IPS-20b (cell line): ENCODE results near the gene ZNF532.

Source experiments
- H3K27ac ChIP-seq: one replicate; pipeline ENCODE4 v1.5.1; 2013; ENCODE audit warnings: low read length
- H3K27me3 ChIP-seq: 2 replicates; pipeline ENCODE4 v1.6.1; 2013; ENCODE audit warnings: mild to moderate bottlenecking, low read length, inconsistent platforms; ENCODE audit not compliant: insufficient read depth
- H3K36me3 ChIP-seq: 2 replicates; pipeline ENCODE4 v1.6.1; 2013; ENCODE audit warnings: low read depth, mild to moderate bottlenecking, inconsistent platforms, low read length, moderate library complexity; ENCODE audit not compliant: insufficient read depth
- H3K4me1 ChIP-seq: 2 replicates; pipeline ENCODE4 v1.6.1; 2013; ENCODE audit warnings: mild to moderate bottlenecking, control low read depth, inconsistent platforms, low read length, moderate library complexity; ENCODE audit not compliant: insufficient read depth
- H3K4me3 ChIP-seq: 2 replicates; pipeline ENCODE4 v1.5.1; 2013; ENCODE audit warnings: mild to moderate bottlenecking, low read length, inconsistent platforms
- H3K9ac ChIP-seq: 2 replicates; pipeline ENCODE4 v1.6.1; 2013; ENCODE audit warnings: low read depth, mild to moderate bottlenecking, inconsistent platforms, low read length, moderate library complexity
- H3K9me3 ChIP-seq: 2 replicates; pipeline ENCODE4 v1.6.1; 2013; ENCODE audit warnings: mild to moderate bottlenecking, low read depth, low read length, inconsistent platforms; ENCODE audit not compliant: insufficient read depth

Gene ZNF532

DNA sequence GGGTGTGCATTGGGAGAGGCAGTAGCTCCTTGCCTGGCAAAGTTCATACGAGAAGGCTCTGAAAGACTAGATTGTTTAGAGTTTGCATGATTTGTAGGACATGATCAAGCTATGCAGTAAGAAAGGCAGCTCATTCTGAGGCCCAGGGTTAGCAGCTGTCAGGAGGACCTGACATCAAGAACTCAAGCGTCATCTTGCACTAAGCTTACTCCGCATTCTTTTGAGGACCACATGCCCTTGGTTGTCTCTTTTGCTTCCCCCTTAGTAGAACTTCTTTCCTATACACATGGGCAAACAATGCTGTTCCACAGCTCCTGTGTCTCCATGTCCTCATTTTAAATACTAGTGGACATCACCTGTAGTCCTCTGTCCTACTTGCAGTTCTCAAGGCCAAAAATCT lies 14.0 kb downstream of the ZNF532 start:
- Histone ChIP-seq H3K4me3 (no peak overlapping the region), H3K4me1 (0 out of 2 replicates have a peak, but pooled peaks cover 3% of the 10 kb centered on the region), H3K9ac (no peak overlapping the region), H3K36me3 (peaks cover 98% of the 10 kb centered on the region), H3K27me3 (no peaks in the 10 kb centered on the region), H3K9me3 (no peaks in the 10 kb centered on the region; the same call in 1 of the 2 replicates), H3K27ac (no peak overlapping the region)

DNA sequence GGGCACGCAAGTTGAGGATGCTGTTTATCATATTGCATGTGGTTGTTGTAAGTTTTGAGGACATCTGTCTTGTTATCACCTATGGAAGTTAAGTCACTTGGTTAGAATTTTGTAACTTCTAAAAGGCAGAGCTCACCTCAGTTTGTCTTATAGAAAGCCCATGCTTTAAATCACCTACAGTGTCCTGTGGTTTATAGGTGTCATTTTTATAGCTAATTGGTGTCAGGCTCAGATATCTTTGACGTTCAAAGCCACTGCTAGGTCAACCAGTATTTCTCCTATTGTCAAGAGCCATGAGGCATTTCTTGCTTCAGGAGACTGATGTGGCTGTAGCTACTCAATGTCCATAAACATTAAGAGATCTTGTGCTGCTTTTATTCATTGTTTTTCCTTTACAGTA lies 16.8 kb downstream of the ZNF532 start:
- Histone ChIP-seq H3K9me3 (no peaks in the 10 kb centered on the region; the same call in 1 of the 2 replicates), H3K36me3 (peaks cover 100% of the 10 kb centered on the region)

GRCh38 chr18:58882044-58882443 lies 17.4 kb downstream of the ZNF532 start:
- H3K27me3 ChIP-seq = no peaks in the 10 kb centered on the region
- peaks cover 100% of the 10 kb centered on the region for H3K36me3 ChIP-seq
- no peaks in the 10 kb centered on the region; the same call in 1 of the 2 replicates for H3K9me3 ChIP-seq
- no peak overlapping the region for H3K4me3 ChIP-seq
- no peak overlapping the region for H3K27ac ChIP-seq
- no peak overlapping the region for H3K9ac ChIP-seq
- 0 out of 2 replicates have a peak, but pooled peaks cover 3% of the 10 kb centered on the region for H3K4me1 ChIP-seq

More for the DNA sequence above, 16.8 kb downstream of the ZNF532 start:
- Histone ChIP-seq H3K4me3 (no peak overlapping the region), H3K4me1 (0 out of 2 replicates have a peak, but pooled peaks cover 3% of the 10 kb centered on the region), H3K27ac (no peak overlapping the region), H3K27me3 (no peaks in the 10 kb centered on the region), H3K9ac (no peak overlapping the region)

DNA sequence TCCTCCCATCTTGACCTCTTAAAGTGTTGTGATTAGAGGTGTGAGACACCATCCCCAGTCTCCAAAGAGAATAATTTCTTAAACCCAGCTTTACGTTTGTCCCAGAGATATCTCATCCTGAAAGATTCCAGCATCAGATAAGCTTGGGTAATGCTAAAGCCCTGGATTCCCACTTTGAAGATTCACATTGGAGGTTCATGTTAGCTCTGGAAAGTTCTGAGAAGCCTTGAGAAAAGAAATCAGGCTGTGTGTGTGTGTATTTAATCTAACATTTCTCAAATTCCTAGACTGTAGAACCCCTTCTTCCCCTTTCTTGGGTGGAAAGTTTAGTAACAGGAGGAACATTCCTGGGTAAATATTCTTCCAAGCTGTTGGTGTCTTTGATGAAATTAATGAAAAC lies 18.0 kb downstream of the ZNF532 start:
- Histone ChIP-seq H3K36me3 (peaks cover 100% of the 10 kb centered on the region), H3K4me3 (no peak overlapping the region), H3K27ac (no peak overlapping the region), H3K4me1 (0 out of 2 replicates have a peak, but pooled peaks cover 3% of the 10 kb centered on the region), H3K9ac (no peak overlapping the region), H3K27me3 (no peaks in the 10 kb centered on the region), H3K9me3 (no peaks in the 10 kb centered on the region)

GRCh38 chr18:58884680-58885079 lies 20.0 kb downstream of the ZNF532 start:
- Histone ChIP-seq H3K4me1 (peaks cover 3% of the 10 kb centered on the region; the same call in 1 of the 2 replicates), H3K4me3 (no peak overlapping the region), H3K9ac (no peak overlapping the region), H3K36me3 (peaks cover 98% of the 10 kb centered on the region), H3K27me3 (no peaks in the 10 kb centered on the region), H3K9me3 (no peaks in the 10 kb centered on the region), H3K27ac (no peak overlapping the region)

GRCh38 chr18:58886431-58886830 lies 21.8 kb downstream of the ZNF532 start:
- Histone ChIP-seq H3K27ac (no peak overlapping the region), H3K4me1 (peaks cover 3% of the 10 kb centered on the region; the same call in 1 of the 2 replicates), H3K36me3 (peaks cover 94% of the 10 kb centered on the region), H3K9me3 (no peaks in the 10 kb centered on the region), H3K4me3 (no peak overlapping the region), H3K27me3 (no peaks in the 10 kb centered on the region), H3K9ac (no peak overlapping the region)

DNA sequence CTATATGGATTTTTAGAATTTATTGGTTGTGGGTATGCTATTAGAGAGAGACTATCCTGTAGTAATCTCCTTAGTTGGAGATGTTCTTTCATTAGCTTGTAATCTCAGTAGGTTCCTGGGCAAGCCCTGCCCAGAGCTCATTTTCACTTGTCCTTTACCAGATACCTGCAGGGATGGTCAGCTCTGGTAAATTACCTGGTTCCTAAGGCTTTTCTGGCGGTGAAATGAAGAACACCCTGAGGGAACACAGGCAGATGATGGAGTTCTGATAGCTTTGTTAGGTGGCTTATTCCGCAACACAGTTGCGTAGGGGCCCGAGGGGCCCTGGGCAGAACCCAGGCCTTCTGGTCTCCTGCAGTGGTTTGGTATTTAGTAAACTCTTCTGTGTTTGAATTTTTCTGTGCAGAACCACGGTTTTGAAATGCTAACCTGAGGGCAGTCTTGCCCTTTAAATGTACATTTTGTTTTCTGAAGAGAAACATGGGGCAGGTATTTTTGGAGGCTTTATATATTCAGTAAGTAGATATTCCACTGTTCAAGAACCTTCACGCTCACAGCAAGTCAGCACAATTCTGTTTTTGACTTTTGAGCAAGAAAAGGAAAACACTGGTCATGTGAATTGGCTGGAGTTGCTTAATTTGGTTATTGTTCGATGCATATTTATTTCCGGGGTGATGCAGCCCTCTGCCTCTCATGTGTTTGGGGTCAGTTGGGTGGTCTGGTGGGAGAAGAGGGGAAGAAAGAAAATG lies 22.4 kb downstream of the ZNF532 start:
- Histone ChIP-seq H3K36me3 (peaks cover 94% of the 10 kb centered on the region), H3K27ac (no peak overlapping the region), H3K9ac (no peak overlapping the region), H3K4me3 (no peak overlapping the region), H3K4me1 (peaks cover 9% of the 10 kb centered on the region; the same call in 1 of the 2 replicates), H3K9me3 (no peaks in the 10 kb centered on the region), H3K27me3 (no peaks in the 10 kb centered on the region)

GRCh38 chr18:58887613-58887963 lies 22.9 kb downstream of the ZNF532 start:
- Histone ChIP-seq H3K9ac (no peak overlapping the region), H3K9me3 (no peaks in the 10 kb centered on the region), H3K4me1 (peaks cover 14% of the 10 kb centered on the region; the same call in 1 of the 2 replicates), H3K27ac (no peak overlapping the region), H3K4me3 (no peak overlapping the region), H3K36me3 (peaks cover 94% of the 10 kb centered on the region), H3K27me3 (no peaks in the 10 kb centered on the region)

DNA sequence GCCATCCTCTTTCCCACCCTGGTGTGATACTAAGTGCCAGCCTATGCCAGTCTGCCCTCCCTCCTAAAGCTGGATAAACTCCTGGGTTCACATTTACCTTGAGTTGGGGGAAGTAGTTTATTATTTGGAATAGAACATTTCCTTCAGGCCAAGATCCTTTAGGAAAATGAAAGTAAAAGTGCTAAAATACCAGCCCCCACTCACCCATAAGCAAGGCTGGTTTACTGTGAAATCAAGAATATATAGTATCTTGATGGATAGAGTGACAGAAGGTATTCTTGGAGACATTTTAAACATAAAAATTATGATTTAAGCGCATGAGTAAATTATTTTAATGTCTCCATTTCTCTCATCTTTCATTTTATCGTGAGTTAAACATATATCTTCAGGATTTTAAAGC lies 27.1 kb downstream of the ZNF532 start:
- Histone ChIP-seq H3K9ac (no peak overlapping the region), H3K4me1 (peaks cover 18% of the 10 kb centered on the region), H3K27ac (no peak overlapping the region), H3K4me3 (no peak overlapping the region), H3K36me3 (peaks cover 90% of the 10 kb centered on the region), H3K9me3 (no peaks in the 10 kb centered on the region), H3K27me3 (no peaks in the 10 kb centered on the region)

GRCh38 chr18:58892488-58892887 lies 27.8 kb downstream of the ZNF532 start:
- Histone ChIP-seq H3K4me1 (peaks cover 22% of the 10 kb centered on the region), H3K27ac (no peak overlapping the region), H3K9me3 (no peaks in the 10 kb centered on the region), H3K36me3 (peaks cover 90% of the 10 kb centered on the region), H3K9ac (no peak overlapping the region), H3K4me3 (no peak overlapping the region), H3K27me3 (no peaks in the 10 kb centered on the region)

DNA sequence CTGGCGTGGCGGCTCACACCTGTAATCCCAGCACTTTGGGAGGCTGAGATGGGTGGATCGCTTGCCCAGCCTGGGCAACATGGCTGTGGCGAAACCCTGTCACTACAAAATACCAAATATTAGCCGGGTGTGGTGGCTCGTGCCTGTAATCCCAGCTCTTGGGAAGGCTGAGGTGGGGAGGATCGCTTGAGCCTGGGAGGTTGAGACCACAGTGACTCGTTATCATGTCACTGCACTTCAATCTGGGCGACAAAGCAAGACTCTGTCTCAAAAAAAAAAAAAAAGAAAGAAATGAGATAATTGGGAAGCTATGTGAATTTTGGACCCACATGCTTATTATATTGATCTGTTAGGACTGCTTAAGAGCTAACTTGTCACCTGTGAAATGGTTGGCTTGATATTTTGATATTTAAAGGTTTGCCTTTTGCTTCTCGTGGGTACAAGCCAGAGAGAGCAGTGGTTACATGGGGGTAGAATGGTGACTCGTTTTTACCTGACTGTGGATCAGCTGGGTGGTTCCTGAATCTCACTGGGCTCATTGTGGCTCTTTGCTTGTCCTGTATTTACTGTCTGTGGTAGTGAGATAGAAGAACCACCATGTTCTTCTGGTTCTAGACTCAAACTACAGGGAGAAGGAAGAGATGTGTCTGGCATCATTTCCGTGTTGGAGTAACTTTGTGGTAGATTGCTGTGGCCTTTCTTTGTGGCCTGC lies 28.9 kb downstream of the ZNF532 start:
- Histone ChIP-seq H3K36me3 (peaks cover 90% of the 10 kb centered on the region), H3K9me3 (no peaks in the 10 kb centered on the region), H3K27me3 (no peaks in the 10 kb centered on the region), H3K4me1 (peaks cover 22% of the 10 kb centered on the region), H3K4me3 (no peak overlapping the region), H3K27ac (no peak overlapping the region), H3K9ac (no peak overlapping the region)

DNA sequence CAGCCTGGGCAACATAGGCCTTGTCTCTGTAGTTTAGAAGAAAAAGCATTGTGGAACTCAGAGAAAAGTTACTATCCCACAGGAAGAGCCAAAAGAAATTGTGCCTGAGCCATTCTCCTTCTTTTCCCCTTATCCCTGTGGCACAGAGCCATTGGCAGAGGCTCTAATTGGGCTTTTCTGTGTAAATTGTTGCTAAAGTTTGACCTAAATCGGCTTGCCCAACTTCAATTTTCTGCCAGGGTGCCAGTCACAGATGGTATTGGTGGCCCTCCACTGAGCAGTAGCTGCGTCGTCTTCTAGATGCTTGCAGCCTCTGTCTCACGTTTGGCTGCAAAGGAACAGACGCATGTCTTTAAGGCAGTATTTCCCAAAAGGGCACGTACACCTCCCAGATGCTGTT lies 30.3 kb downstream of the ZNF532 start:
- Histone ChIP-seq H3K36me3 (peaks cover 91% of the 10 kb centered on the region), H3K9ac (no peak overlapping the region), H3K27me3 (no peaks in the 10 kb centered on the region), H3K4me1 (peaks cover 22% of the 10 kb centered on the region), H3K27ac (no peak overlapping the region), H3K4me3 (no peak overlapping the region), H3K9me3 (no peaks in the 10 kb centered on the region)
